ENCODE measurements around the gene GPLD1.

The GPLD1 gene

DNA sequence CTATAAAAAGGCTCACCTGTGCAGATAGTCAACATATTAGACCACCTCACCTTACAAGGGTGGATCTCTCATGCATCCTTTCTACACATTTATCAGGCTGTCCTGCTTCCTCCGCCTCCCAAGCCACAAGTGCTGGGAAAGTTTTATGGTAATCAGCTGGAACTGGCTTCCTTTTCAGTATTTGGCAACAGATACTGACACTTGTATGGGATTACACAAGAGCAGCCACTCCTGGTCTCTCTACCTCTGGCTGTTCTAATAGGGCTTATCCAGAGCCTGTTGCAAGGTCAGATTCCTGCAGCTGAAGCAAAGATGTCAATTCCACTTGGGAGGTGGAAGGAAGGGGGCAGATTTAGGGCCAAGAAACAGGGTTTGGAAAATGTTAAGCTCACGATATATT lies 503 bp upstream of the GPLD1 start:
- TF ChIP-seq CTCF (IDR thresholded peaks at IDR 0.05; ENCODE audit: insufficient read depth, low read length, poor library complexity, severe bottlenecking) = no peak
- no peak for DNase-seq (ENCODE audit: extremely low read depth, insufficient read length)
- no peaks in the 10 kb centered on the region for H3K27me3 ChIP-seq (replicated peaks; ENCODE audit: control insufficient read depth, insufficient read depth, low read length)
- no peaks in the 10 kb centered on the region for H3K36me3 ChIP-seq (ENCODE audit: control insufficient read depth, insufficient read depth, low read length)
- no peak overlapping the region for H3K4me3 ChIP-seq (replicated peaks; ENCODE audit: low read depth, low read length)

GRCh38 chr6:24486065-24486464 lies 3.3 kb downstream of the GPLD1 start:
- TF ChIP-seq CTCF (IDR thresholded peaks at IDR 0.05; ENCODE audit: insufficient read depth, low read length, poor library complexity, severe bottlenecking) = no peak
- DNase-seq (ENCODE audit: extremely low read depth, insufficient read length) = no peak
- Histone ChIP-seq H3K27me3 (replicated peaks; ENCODE audit: control insufficient read depth, insufficient read depth, low read length) (no peaks in the 10 kb centered on the region), H3K36me3 (ENCODE audit: control insufficient read depth, insufficient read depth, low read length) (no peaks in the 10 kb centered on the region), H3K4me3 (replicated peaks; ENCODE audit: low read depth, low read length) (no peak overlapping the region)

- no peak for TF ChIP-seq CTCF (IDR thresholded peaks at IDR 0.05; ENCODE audit: insufficient read depth, low read length, poor library complexity, severe bottlenecking)
- DNase-seq (ENCODE audit: extremely low read depth, insufficient read length) = no peak
- Histone ChIP-seq H3K4me3 (replicated peaks; ENCODE audit: low read depth, low read length) (no peak overlapping the region), H3K36me3 (ENCODE audit: control insufficient read depth, insufficient read depth, low read length) (no peaks in the 10 kb centered on the region), H3K27me3 (replicated peaks; ENCODE audit: control insufficient read depth, insufficient read depth, low read length) (no peaks in the 10 kb centered on the region)
These were observed 4.6 kb downstream of the GPLD1 start for GRCh38 chr6:24484657-24485323.

GRCh38 chr6:24481449-24481848 lies 7.9 kb downstream of the GPLD1 start:
- DNase-seq (ENCODE audit: extremely low read depth, insufficient read length) = no peak
- H3K4me3 ChIP-seq (replicated peaks; ENCODE audit: low read depth, low read length) = no peak overlapping the region
- TF ChIP-seq CTCF (IDR thresholded peaks at IDR 0.05; ENCODE audit: insufficient read depth, low read length, poor library complexity, severe bottlenecking) = no peak
- H3K27me3 ChIP-seq (replicated peaks; ENCODE audit: control insufficient read depth, insufficient read depth, low read length) = no peaks in the 10 kb centered on the region
- H3K36me3 ChIP-seq (ENCODE audit: control insufficient read depth, insufficient read depth, low read length) = no peaks in the 10 kb centered on the region

DNA sequence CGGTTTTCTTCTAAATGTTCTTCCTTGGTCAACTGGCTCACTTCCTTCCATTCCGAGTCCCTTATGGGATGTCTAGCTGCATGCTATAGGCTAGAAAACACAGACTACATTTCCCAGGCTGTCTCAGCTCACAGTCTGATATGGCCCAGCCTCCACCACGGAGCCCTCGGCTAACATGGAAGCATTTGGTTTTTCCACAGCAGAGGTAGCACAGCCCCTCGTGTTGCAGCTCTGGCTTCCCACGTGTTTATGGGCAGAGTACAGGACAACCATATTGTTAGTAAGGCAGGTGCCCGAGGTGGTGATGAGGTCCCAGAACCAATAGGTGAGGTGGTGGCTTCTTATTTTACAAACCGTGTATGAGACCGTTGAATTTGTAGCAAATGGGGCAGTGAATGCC lies 8.7 kb downstream of the GPLD1 start:
- no peak overlapping the region for H3K4me3 ChIP-seq (replicated peaks; ENCODE audit: low read depth, low read length)
- H3K27me3 ChIP-seq (replicated peaks; ENCODE audit: control insufficient read depth, insufficient read depth, low read length) = no peaks in the 10 kb centered on the region
- H3K36me3 ChIP-seq (ENCODE audit: control insufficient read depth, insufficient read depth, low read length) = no peaks in the 10 kb centered on the region
- no peak for DNase-seq (ENCODE audit: extremely low read depth, insufficient read length)
- no peak for TF ChIP-seq CTCF (IDR thresholded peaks at IDR 0.05; ENCODE audit: insufficient read depth, low read length, poor library complexity, severe bottlenecking)

GRCh38 chr6:24478903-24479302 lies 10.5 kb downstream of the GPLD1 start:
- DNase-seq (ENCODE audit: extremely low read depth, insufficient read length) = no peak
- Histone ChIP-seq H3K27me3 (replicated peaks; ENCODE audit: control insufficient read depth, insufficient read depth, low read length) (no peaks in the 10 kb centered on the region), H3K4me3 (replicated peaks; ENCODE audit: low read depth, low read length) (no peak overlapping the region), H3K36me3 (ENCODE audit: control insufficient read depth, insufficient read depth, low read length) (no peaks in the 10 kb centered on the region)
- no peak for TF ChIP-seq CTCF (IDR thresholded peaks at IDR 0.05; ENCODE audit: insufficient read depth, low read length, poor library complexity, severe bottlenecking)
